ENCODE measurements around the gene GCK.

The GCK gene

DNA sequence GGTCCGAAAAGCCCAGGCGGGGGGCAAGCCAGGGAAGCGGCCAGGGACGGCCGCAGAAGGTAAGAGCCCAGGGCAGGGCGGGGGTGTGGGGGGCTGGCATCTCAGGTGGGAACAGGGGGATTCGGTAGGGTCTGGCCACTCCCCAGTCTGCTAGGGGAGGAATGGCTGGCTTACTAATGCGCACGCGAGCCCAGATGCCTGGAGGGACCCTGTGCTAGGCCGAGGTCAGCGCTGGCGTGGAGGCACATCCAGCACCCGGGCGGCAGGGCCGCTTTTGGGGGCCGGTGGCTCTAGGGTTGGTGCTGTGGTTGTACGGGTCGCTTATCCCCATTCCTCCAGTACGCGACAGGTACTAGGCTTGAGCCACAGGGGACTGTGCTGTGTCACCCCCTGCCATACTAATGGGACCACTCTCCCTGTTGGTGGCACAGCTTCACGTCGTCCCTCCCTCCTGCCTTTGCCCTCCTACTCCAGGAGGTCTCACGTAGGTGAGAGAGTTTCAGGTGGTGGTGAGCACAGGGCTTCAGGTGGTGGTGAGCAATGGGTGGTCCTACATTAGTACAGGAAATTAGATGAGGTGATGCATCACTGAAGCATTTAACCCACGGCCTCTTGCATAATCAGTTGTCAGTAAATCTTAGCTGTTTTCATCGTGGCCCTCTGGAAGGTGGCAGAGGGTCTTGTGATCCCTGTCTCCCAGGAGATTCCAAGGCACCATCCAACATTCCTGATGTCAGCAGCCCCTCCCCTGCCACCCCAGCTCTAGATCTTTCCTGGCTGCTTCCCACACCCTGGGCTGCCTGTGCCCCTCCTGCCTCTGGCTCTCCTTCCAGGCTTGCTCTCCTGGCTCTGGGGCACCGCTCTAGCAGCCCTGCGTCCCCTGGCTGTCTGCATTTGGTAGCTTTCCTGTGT, 84.1 kb downstream of the GCK start:
- no peak for DNase-seq (ENCODE audit: low read depth in 2 of 2)

DNA sequence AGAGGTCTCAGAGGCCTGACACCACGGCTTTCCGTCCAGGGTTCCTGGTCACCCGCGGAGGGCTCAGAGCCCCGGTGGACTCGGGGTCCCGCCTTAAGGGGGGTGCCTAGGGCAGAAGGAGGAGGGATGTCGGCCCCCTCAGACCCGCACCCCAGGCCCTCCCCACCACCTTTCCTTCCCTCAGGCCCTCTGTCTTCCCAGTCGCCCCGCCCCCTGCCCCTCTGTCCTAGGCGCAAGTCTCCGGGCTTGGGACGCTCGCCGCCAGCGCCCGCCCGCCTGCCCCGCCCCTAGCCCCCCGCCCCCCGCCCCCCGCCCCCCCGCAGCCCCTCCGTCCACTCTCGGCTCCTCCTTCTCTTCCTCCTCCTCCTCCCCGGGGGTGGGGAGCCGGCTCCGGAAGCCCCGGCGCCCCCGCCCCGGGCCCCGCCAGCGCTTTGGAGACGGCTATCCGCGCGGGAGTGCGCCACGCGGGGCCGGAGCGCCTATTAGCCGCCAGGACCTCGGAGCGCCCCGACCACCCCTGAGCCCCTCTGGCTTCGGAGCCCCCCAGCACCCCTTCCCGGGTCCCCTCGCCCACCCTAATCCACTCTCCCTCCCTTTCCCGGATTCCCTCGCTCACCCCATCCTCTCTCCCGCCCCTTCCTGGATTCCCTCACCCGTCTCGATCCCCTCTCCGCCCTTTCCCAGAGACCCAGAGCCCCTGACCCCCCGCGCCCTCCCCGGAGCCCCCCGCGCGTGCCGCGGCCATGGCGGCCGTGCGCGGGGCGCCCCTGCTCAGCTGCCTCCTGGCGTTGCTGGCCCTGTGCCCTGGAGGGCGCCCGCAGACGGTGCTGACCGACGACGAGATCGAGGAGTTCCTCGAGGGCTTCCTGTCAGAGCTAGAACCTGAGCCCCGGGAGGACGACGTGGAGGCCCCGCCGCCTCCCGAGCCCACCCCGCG, 85.0 kb downstream of the GCK start, which contains the start of gene AEBP1:
Gene AEBP1, plus strand, starts transcription at position 423 of the 937 bp plus-strand sequence. Its CDS starts 321 bp downstream, at position 744.
- DNase-seq (ENCODE audit: low read depth in 2 of 2) = no peak

DNA sequence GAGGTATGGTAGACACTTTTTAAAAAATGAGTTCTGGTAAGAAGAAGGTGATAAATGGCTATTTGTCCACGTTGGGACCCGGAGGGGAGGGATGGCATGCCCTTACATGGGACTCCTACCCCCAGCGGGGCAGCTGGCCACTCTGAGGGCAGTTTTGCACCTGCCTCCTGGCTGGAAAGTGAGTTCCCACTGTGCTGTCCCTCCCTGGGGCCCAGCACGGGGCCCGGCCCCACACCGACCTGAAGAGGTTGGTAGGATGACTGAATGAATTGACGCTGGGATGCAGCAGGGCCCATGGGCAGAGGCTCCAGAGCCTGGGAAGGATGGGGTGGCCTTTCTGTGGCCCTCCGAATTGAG, 85.7 kb downstream of the GCK start:
- DNase-seq (ENCODE audit: low read depth in 2 of 2) = no peak

DNA sequence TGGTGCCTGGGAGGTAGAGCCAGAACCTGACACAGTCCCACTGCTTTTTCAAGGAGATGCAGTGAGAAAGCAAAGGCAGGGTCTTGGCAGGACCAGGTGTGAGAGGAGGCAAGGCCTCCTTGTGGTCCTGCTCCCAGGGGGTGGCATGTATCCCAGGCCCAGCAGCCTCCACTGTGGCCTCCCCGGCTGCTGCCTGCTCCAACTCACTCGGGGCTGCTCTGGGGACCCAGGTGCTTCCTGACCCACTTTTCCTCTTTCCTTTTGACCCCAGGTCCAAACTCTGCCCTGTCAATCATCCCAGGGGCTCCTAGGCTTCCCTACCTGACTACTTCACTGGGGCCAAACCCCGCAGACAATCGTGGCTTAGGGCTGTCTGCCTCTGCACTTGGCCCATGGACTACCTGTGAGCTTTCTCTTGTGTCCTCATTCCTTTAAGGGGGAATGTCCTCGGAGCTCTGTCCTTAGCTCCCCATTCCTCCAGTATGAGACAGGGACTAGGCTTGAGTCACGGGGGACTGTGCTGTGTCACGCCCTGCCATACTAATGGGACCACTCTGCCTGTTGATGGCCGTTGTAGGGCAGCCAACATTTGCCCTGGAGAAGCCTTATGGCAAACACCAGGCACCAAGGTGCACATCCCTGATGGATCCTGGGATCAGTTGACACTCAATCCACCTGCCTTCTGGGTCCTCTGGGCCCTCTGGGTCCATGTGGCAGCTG, 86.2 kb downstream of the GCK start:
- no peak for DNase-seq (ENCODE audit: low read depth in 2 of 2)

DNA sequence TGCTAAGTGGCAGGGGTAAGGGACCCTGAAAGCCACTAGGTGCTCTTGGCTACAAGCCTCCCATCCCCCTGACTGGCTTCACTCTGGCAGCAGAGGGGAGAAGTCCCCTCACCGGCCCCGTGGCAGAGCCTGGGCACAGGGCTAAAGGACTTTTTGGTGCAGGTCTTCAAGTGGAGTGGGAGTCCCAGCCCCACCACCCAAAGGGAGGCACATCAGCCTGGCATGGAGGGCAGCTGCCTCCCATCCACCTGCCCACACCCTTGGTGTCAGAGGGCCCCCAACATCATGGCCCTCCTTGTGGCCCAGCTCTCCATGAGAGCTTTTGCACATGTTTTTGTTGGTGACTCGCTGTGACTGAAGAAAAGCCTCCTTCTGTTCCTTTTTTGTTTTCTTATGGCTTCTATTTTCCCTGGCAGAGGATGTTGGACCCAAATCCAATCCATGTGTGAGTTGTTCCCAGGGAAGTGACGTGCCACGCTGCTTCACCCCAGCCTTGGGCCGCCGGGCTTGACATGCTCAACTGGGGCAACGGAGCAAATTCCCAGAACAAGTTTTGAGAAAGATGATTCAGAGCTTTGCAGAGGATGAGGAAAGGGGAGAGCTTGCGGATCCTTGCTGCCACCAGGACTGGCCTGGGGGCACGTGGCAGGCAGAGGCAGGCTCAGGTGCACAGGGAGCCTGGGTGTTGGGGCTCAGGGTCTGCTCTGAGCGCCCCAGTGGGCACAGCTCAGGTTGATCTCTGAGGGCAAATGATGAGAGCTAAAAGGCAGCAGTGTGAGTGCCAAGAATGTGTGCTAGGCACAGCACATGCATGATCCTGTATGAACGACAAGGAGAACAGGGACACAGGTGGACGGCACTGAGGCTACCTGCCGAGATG, 87.0 kb downstream of the GCK start:
- no peak for DNase-seq (ENCODE audit: low read depth in 2 of 2)

DNA sequence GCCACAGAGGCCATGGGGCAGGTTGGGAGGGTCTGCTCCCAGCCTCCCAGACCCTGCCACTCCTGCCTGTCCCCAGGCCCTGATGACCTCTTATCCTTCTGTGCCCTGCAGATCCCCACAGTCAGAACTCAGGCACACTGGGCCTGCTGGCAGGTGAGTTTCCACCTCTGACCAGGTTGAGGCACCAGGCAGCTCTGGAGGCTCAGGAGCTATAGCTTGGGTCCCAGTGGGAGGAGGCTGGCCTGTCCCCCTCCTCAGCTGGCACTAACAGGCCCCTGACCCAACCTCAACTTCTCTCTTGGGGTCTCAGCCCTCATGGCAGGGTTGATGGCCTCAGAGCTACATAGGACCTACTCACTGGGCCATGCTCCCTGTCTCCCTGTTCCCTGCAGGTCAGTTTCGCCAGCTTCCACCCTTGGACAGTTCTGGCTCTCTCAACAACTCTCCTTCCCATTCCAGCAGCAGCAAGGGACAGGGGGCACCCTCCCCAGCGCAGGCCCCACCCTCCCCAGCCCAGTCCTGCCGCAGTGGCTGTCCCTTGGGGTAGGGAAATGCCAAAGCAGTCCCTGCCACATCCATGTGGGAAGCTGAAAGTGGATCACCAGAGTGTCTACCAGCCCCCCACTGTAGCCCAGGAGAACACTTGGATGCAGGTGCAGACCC, 87.8 kb downstream of the GCK start:
- DNase-seq (ENCODE audit: low read depth in 2 of 2) = no peak

DNA sequence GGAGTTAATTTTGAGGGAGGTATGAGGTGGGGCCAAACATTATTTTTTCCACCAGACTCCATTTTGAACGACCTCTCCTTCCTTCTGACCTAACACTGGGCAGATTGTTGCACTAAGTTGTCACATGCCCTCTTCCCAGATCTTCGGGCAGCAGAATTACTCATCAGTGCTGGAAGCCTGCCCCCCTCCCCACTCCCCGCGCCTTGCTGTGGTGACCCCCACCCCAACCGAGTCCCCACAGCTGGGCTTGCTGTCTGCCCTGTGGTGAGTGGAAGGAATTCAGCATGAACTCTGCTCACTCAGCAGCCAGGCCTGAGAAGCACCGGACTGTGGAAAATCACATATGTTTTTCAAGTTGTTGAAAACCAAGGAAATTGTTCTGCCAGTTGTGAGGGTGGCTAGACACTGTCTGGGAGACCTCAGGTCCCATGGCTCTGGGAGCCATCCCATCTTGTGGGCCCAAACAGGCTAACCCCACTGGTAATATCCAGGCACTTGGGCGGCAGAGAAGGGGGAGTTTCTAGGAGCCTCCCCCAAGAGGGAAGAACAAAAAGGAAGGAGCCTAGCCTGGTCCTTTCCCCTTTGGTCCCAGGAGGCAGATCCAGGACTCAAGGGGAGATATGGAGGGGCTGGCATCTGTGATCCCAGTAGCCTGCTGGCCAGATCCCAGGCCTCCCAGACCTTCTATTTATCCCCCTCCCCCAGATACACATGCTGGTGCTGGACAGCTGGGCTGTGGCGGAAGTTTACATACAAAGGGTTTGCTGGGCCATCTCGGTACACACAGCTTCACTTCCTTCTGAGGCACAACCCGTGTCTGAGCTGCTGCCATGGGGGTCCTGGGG, 88.6 kb downstream of the GCK start:
- DNase-seq (ENCODE audit: low read depth in 2 of 2) = no peak

DNA sequence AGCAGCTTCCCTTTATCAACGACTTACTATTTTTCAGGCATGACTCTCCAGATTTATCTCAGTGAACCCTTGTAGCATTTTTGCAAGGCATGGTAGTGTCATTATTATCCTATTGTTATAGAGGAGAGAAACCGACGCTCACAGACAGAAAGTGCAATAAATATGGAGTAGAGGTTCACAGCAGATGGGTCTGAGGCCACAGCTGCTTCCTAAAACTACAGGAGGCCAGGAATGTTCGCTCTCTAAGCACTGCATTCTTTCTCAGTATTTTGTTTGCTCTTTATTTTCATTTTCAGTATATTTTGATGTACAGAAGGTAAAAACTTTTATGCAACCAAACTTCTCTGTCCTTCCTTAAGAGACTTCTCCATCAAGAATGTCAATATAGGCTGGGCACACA, 89.6 kb downstream of the GCK start:
- DNase-seq (ENCODE audit: low read depth in 2 of 2) = no peak

DNA sequence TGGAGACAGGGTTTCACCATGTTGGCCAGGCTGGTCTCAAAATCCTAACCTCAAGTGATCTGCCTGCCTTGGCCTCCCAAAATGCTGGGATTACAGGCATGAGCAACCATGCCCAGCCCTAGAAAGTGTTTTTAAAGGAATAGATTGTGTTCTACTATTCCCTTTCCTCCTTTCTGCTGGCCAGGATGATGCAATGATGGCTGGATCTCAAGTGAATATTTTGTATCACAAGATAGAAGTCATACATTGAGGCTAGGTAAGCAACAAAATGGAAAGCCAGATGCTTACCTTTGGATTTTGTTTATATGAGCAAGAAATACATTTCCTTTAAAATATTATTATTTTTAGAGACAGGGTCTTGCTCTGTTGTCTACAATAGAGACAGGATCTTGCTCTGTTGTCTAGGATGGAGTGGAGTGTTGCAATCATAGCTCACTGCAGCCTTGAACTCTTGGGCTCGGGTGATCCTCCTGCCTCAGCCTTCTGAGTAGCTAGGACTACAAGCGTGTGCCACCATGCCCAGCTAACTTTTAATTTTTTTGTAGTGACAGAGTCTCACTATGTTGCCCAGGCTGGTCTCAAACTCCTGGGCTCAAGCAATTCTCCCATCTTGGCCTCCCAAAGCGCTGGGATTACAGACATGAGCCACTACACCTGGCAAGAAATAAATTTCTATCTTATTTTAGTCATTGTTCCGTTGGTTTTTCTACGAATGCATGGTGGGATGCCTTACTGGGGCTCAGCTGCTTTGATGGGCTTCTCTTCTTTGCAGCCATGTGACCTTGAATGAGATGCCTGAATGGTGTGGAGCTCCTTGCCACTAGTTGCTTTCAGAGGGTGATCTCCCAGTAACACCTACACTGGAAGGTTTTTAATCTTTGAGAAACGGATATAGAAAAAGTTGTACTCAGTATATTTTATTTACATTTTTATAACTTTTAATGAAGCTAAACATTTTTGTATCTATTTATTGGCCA, 90.9 kb downstream of the GCK start:
- DNase-seq (ENCODE audit: low read depth in 2 of 2) = no peak

DNA sequence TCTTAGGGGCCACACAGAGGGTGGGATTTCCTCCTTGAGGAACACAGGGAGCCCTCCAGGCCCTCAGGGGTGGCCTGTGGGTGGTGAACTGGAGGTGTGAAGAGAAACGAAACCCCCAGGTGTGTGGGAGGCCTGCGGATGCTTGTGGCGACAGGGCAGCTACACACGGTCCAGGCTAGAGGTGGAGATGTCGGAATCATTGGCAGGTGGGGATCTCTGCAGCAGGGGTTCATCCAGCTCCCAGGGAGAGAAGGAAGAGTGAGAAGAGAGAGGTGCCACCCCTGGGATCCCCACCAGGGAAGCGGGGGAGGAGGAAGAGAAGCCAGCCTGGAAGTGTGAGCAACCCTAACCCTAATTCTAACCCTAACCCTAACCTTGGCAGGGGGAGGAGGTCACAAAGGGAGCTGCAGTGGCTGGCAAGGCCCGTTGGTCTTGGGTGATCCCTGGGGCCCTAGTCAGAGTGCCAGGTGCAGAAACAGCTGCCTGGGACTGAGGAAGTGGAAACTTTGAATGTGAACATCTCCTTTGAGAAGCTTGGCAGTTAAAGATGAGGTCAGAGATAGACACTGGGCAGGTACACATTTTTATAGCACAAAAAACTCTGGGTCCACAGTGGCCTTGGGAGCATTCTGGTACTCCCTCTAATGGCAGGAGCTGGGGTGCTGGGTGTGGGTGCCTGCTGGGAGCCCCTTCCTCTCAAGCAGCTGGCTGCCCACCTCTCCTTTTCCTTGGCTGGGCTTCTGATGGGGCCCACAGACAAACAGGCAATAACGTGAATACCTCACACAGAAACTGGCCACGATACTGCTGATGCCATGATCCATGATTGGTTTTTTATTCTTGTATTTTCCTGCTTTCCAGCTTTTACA, 91.9 kb downstream of the GCK start:
- no peak for DNase-seq (ENCODE audit: low read depth in 2 of 2)

DNA sequence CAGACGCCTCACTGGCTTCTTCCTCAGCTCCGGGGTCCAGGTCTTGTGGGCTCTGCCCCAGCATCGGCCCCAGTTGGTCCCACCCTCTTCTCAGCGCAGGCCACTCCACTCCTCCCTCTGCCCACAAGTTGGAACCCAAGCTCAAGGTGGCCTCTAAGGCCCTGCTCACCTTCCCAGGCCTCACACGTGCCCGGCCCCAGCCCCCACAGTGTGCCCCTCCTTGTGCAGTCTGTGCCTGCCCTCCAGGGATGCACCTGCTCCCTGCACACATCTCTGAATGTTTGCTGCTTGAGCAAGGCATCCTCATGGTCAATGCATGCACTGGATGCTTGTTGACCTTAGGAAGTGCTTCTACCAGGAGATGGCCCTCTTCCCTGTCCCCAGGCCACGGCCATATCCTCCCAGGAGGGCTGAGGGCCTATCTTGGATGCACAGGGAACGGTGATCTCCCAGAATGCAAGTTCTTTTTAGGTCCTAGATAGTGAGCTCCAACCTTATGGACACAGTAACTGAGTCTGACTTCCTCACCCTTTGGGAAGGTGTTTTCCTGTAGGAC, 92.8 kb downstream of the GCK start:
- no peak for DNase-seq (ENCODE audit: low read depth in 2 of 2)

DNA sequence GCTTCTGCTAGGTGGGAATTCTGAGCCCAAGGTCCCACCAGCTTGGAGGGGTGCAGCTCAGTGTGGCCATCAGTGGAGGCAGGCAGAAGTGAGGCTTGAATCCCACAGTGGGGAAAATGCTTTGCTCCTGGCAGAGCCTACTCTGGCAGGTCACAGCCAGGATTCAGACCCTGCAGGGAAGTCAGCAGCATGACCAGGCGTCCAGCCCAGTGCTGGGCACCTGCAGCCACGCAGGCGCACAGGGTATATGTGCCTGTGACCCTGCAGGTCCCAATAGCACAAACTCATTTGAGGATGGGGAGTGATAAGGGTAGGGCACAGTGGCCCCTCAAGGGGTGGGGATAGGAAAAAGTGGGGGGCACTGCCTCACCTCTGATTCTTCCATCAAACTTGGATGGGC, 93.5 kb downstream of the GCK start:
- no peak for DNase-seq (ENCODE audit: low read depth in 2 of 2)

DNA sequence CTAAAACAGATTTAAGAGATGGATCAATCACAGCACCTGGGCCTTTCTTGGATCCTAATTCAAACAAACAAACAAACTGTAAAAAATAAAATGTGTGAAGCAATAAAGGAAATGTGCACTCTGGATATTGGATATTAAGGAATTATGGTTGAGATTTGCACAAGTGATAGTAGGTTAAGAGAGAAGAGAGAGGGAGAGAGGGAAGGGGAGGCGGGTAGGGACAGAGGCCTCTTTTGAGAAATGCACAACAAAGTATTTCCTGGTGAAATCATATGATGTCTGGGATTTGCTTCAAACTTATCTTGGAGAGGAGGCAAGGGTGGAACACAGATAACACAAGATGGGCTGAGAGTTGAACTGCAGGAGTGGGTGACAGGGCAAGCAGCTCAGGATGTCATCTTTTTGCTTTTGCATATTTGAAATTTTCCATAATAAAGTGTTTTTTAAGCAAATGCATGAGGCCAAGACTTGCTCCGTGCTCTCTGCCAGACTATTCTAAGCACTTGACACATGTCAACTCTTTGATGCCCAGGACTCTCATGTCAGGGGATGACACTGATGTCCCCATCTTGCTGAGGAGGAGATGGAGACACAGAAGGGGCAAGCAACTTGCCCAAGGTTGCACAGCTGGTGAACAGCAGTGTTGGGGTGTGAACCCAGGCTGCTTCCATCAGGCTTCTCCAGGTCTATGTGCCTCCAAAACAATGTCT, 94.2 kb downstream of the GCK start:
- no peak for DNase-seq (ENCODE audit: low read depth in 2 of 2)

DNA sequence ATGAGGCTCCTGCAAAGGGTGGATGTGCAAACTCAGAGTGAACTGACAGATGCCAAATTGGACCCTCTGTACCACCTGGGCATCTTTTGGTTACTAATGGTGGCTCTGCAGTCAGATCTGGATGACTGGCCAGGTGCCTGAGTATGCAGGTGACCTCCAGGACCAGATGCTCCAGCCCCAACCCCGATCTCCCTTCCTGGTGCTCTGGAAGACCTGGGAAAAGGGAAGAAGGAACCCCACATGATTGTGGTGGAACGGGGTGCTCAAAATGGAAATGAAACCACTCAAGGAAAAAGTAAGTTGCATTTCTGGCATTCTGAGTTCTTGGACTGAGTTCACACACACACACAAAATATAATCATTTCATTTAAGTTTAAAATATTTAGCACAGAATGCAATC, 94.9 kb downstream of the GCK start:
- DNase-seq (ENCODE audit: low read depth in 2 of 2) = no peak

All from stimulated activated CD8-positive, alpha-beta memory T cell treated with anti-CD3 and anti-CD28 coated beads, Interleukin-2, amount 100 ng/mL, for 1 hour (primary cell).